ENCODE data around the gene GRN. TPM values are rescaled to one million over a fixed set of nuclear protein-coding genes. Genes with fewer than 3 reads are reported as not detected.

Gene GRN
- total RNA-seq, 1 experiment from 2014 or later = 206 TPM

DNA sequence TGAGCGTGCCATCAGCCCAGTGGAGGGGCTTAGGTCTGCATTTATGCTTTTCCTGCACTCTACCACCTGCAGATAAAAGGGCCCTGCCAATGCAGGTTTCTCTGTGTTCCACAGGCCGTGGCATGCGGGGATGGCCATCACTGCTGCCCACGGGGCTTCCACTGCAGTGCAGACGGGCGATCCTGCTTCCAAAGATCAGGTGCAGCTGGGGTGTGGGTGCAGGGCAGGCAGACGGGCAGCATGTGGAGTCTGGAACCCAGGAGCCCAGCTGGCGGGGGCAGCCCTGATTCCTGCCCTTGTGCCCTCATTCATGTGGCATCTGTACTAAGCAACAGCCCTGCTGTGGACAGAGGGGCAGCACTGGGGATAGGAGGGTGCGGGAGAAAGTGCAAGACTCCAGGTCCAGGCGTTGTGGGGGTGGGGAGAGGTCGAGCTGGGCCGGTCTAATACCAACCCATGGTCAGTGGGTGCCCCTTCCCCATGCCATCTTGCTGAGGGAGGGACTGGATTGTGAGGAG is 4.5 kb downstream of the GRN start:
- DNase-seq (ENCODE audit: low read depth, low spot score) (no peak), ATAC-seq (no peak)
- H3K4me3 ChIP-seq (replicated peaks in 1 of 2; ENCODE audit: low read depth in 1 of 2, low read length in 2 of 2) = no peak overlapping the region
- ChIA-PET POLR2A (no interaction called here), RAD21 (ENCODE audit: low non-redundant PET in 1 of 2, low total read pairs in 2 of 2, uncharacterized antibody in 2 of 2, unreplicated experiment in 2 of 2) (interaction anchor here in 1 of 2 experiments (0.7 kb wide), 1 partner anchor 138 kb away, joined by 3 read pairs; no protein-coding TSS in a partner anchor), CTCF (interaction anchor here (1.3 to 2.3 kb wide), 3 partner anchors 140 to 172 kb away, joined by 4 to 13 read pairs (median 4); no protein-coding TSS in a partner anchor)
- no peaks in the 10 kb centered on the region for H3K9me2 ChIP-seq (ENCODE audit: insufficient read depth)
- H3K9ac ChIP-seq (ENCODE audit: low read length) = no peak overlapping the region
- H3K4me1 ChIP-seq (ENCODE audit: control insufficient read depth in 1 of 2, insufficient read depth in 2 of 2, low read length in 2 of 2) = peaks cover 4 to 14% of the 10 kb centered on the region in 2 experiments; a peak in 2 of 4 replicates
- H3K36me3 ChIP-seq (ENCODE audit: control insufficient read depth in 1 of 2, insufficient read depth in 2 of 2, low read length in 2 of 2) = peaks cover 0 to 4% of the 10 kb centered on the region in 2 experiments; a peak in 1 of 4 replicates
- no peaks in the 10 kb centered on the region for H4K20me1 ChIP-seq (ENCODE audit: insufficient read depth)
- H2AFZ ChIP-seq (ENCODE audit: low read depth, low read length, poor library complexity, severe bottlenecking) = no peak overlapping the region
- TF ChIP-seq SIN3A (IDR thresholded peaks at IDR 0.05; ENCODE audit: low read depth) = no peak
- TF ChIP-seq, protein P1, sequence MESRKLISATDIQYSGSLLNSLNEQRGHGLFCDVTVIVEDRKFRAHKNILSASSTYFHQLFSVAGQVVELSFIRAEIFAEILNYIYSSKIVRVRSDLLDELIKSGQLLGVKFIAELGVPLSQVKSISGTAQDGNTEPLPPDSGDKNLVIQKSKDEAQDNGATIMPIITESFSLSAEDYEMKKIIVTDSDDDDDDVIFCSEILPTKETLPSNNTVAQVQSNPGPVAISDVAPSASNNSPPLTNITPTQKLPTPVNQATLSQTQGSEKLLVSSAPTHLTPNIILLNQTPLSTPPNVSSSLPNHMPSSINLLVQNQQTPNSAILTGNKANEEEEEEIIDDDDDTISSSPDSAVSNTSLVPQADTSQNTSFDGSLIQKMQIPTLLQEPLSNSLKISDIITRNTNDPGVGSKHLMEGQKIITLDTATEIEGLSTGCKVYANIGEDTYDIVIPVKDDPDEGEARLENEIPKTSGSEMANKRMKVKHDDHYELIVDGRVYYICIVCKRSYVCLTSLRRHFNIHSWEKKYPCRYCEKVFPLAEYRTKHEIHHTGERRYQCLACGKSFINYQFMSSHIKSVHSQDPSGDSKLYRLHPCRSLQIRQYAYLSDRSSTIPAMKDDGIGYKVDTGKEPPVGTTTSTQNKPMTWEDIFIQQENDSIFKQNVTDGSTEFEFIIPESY (IDR thresholded peaks at IDR 0.05; ENCODE audit: extremely low read depth, insufficient replicate concordance, low read length) = no peak
- no peak for TF ChIP-seq FOSL1 (IDR thresholded peaks at IDR 0.05; ENCODE audit: low read depth)
- TF ChIP-seq POLR2A (IDR thresholded peaks at IDR 0.05; ENCODE audit: borderline replicate concordance, extremely low read depth, insufficient read depth, insufficient read length) = no peak
- no peak for TF ChIP-seq EZH2phosphoT487 (IDR thresholded peaks at IDR 0.05; ENCODE audit: borderline replicate concordance)
- TF ChIP-seq CBX3 (IDR thresholded peaks at IDR 0.05; ENCODE audit: low read depth) = no peak
- TF ChIP-seq POLR2AphosphoS5 (IDR thresholded peaks at IDR 0.05; ENCODE audit: low read depth, low read length) = no peak
- TF ChIP-seq TCF7L2 (IDR thresholded peaks at IDR 0.05; ENCODE audit: borderline replicate concordance, extremely low read depth, insufficient read depth, insufficient read length) = no peak
- no peak for TF ChIP-seq YY1 (IDR thresholded peaks at IDR 0.05; ENCODE audit: extremely low read depth, insufficient replicate concordance, low read depth, low read length)
- TF ChIP-seq, protein P2, sequence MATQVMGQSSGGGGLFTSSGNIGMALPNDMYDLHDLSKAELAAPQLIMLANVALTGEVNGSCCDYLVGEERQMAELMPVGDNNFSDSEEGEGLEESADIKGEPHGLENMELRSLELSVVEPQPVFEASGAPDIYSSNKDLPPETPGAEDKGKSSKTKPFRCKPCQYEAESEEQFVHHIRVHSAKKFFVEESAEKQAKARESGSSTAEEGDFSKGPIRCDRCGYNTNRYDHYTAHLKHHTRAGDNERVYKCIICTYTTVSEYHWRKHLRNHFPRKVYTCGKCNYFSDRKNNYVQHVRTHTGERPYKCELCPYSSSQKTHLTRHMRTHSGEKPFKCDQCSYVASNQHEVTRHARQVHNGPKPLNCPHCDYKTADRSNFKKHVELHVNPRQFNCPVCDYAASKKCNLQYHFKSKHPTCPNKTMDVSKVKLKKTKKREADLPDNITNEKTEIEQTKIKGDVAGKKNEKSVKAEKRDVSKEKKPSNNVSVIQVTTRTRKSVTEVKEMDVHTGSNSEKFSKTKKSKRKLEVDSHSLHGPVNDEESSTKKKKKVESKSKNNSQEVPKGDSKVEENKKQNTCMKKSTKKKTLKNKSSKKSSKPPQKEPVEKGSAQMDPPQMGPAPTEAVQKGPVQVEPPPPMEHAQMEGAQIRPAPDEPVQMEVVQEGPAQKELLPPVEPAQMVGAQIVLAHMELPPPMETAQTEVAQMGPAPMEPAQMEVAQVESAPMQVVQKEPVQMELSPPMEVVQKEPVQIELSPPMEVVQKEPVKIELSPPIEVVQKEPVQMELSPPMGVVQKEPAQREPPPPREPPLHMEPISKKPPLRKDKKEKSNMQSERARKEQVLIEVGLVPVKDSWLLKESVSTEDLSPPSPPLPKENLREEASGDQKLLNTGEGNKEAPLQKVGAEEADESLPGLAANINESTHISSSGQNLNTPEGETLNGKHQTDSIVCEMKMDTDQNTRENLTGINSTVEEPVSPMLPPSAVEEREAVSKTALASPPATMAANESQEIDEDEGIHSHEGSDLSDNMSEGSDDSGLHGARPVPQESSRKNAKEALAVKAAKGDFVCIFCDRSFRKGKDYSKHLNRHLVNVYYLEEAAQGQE (IDR thresholded peaks at IDR 0.05; ENCODE audit: low read depth) = no peak
- TF ChIP-seq JUND (IDR thresholded peaks at IDR 0.05) = no peak
- no peak for TF ChIP-seq ZFX (IDR thresholded peaks at IDR 0.05)
- no peak for TF ChIP-seq SP1 (IDR thresholded peaks at IDR 0.05; ENCODE audit: low read depth)
- no peak for TF ChIP-seq EZH2 (IDR thresholded peaks at IDR 0.05)
- TF ChIP-seq RAD21 (IDR thresholded peaks at IDR 0.05; ENCODE audit: low read depth) = no peak
- H3K9me3 ChIP-seq (ENCODE audit: control insufficient read depth in 1 of 2, insufficient read depth in 1 of 2, low read depth in 1 of 2, low read length in 2 of 2) = no peaks in the 10 kb centered on the region
- no TSS peak for BruUV-seq (replicated peaks)
- H3K27ac ChIP-seq (ENCODE audit: low read depth, low read length) = no peak overlapping the region
- no peak overlapping the region for H3K4me2 ChIP-seq (ENCODE audit: low read length)
- H3K27me3 ChIP-seq (ENCODE audit: insufficient read depth, low read length) = no peaks in the 10 kb centered on the region
- H3K79me2 ChIP-seq (ENCODE audit: insufficient read depth, low read length) = no peaks in the 10 kb centered on the region
- intact Hi-C loops (cut with micrococcal nuclease) = no loop called here

Data from HCT116 (cell line).